WTC11 (cell line): Measurements from ENCODE around the gene UBTD1. TPM values are rescaled to one million over a fixed set of nuclear protein-coding genes. Genes with fewer than 3 reads are reported as not detected.
A peak's percentile ranks its signal among the peaks of the same experiment; 100 is the strongest.

Experiments
- ATAC-seq: fragments of 200-7000 bp; cut with Tn5 transposase; 2 replicates; pipeline ENCODE4 v1.10.0; 2021; ENCODE audit warnings: mild to moderate bottlenecking, moderate library complexity
- CTCF ChIA-PET: fragments of 300-600 bp; sonication (Branson Sonifier 250); formaldehyde crosslinking; loops from one replicate; lab custom pipeline; 2021; ENCODE audit warnings: antibody characterized with exemption; lab: Charles Lee
- POLR2A ChIA-PET: fragments of 350-600 bp; sonication (Branson Sonifier 250); formaldehyde crosslinking; loops from one replicate; lab custom pipeline; 2021; ENCODE audit warnings: antibody characterized with exemption; lab: Charles Lee
- DNase-seq: peaks from one replicate; pipeline ENCODE4 v3.0.0; 2021; ENCODE audit warnings: low spot score
- H3K27ac Mint-ChIP-seq: 2 replicates; pipeline ENCODE4 v1.8.0; 2021; ENCODE audit warnings: mixed read lengths
- H3K27me3 Mint-ChIP-seq: 2 replicates; pipeline ENCODE4 v1.8.0; 2021; ENCODE audit warnings: low read depth, mild to moderate bottlenecking, moderate library complexity, mixed read lengths
- H3K36me3 Mint-ChIP-seq: 2 replicates; pipeline ENCODE4 v1.8.0; 2021; ENCODE audit warnings: mixed read lengths
- H3K4me1 Mint-ChIP-seq: 2 replicates; pipeline ENCODE4 v1.8.0; 2022; ENCODE audit warnings: mixed read lengths
- H3K4me3 Mint-ChIP-seq: 2 replicates; pipeline ENCODE4 v1.8.0; 2021; ENCODE audit warnings: mild to moderate bottlenecking, moderate library complexity, mixed read lengths
- H3K9me3 Mint-ChIP-seq: 2 replicates; pipeline ENCODE4 v1.8.0; 2021; ENCODE audit warnings: mixed read lengths
- ATF1 ChIP-seq: sonication (generic); formaldehyde crosslinking; IDR thresholded peaks from 2 replicates; pipeline ENCODE4 v1.8.1; 2023; ENCODE audit warnings: mild to moderate bottlenecking, moderate library complexity, missing genetic modification reagents
- ELF4 ChIP-seq: sonication (generic); formaldehyde crosslinking; IDR thresholded peaks from 2 replicates; pipeline ENCODE4 v1.8.1; 2022; ENCODE audit warnings: low read depth, mild to moderate bottlenecking, moderate library complexity, missing genetic modification reagents
- ESRRA ChIP-seq: sonication (generic); formaldehyde crosslinking; IDR thresholded peaks from 2 replicates; pipeline ENCODE4 v1.8.1; 2022; ENCODE audit warnings: mild to moderate bottlenecking, missing genetic modification reagents, borderline replicate concordance
- FOXJ3 ChIP-seq: sonication (generic); formaldehyde crosslinking; IDR thresholded peaks from 2 replicates; pipeline ENCODE4 v1.9.0; 2021; ENCODE audit warnings: missing genetic modification reagents, mild to moderate bottlenecking, borderline replicate concordance
- GTF2I ChIP-seq: fragments of 250-450 bp; sonication (Bioruptor Pico); conservative IDR thresholded peaks from 2 replicates; pipeline ENCODE4 v1.4.0; 2021; ENCODE audit warnings: mild to moderate bottlenecking
- HMGA2 ChIP-seq: fragments of 250-450 bp; sonication (Bioruptor Pico); IDR thresholded peaks from 2 replicates; pipeline ENCODE4 v1.4.0; 2021; ENCODE audit warnings: mild to moderate bottlenecking, moderate library complexity
- JAZF1 ChIP-seq: fragments of 250-450 bp; sonication (Bioruptor Pico); IDR thresholded peaks from 2 replicates; pipeline ENCODE4 v1.9.0; 2021; ENCODE audit warnings: moderate library complexity, mild to moderate bottlenecking, inconsistent platforms
- KAT7 ChIP-seq: sonication (generic); formaldehyde crosslinking; IDR thresholded peaks from 2 replicates; pipeline ENCODE4 v1.8.1; 2023; ENCODE audit warnings: missing genetic modification reagents, mild to moderate bottlenecking, borderline replicate concordance
- NR1H2 ChIP-seq: sonication (generic); formaldehyde crosslinking; IDR thresholded peaks from 2 replicates; pipeline ENCODE4 v1.9.0; 2021; ENCODE audit warnings: mild to moderate bottlenecking, moderate library complexity, missing genetic modification reagents
- NR3C1 ChIP-seq: sonication (generic); formaldehyde crosslinking; conservative IDR thresholded peaks from 2 replicates; pipeline ENCODE4 v1.8.1; 2023; ENCODE audit warnings: low read depth, mild to moderate bottlenecking, missing genetic modification reagents
- RELA ChIP-seq: sonication (generic); formaldehyde crosslinking; IDR thresholded peaks from 2 replicates; pipeline ENCODE4 v1.8.1; 2022; ENCODE audit warnings: missing genetic modification reagents, mild to moderate bottlenecking, borderline replicate concordance
- SOX15 ChIP-seq: fragments of 250-450 bp; sonication (Bioruptor Pico); IDR thresholded peaks from 2 replicates; pipeline ENCODE4 v1.9.0; 2021; ENCODE audit warnings: mild to moderate bottlenecking
- TCF7 ChIP-seq: sonication (generic); formaldehyde crosslinking; IDR thresholded peaks from 2 replicates; pipeline ENCODE4 v1.8.0; 2022; ENCODE audit warnings: mild to moderate bottlenecking, low read depth, missing genetic modification reagents, moderate library complexity
- TEAD4 ChIP-seq: sonication (generic); formaldehyde crosslinking; IDR thresholded peaks from 2 replicates; pipeline ENCODE4 v1.8.0; 2022; ENCODE audit warnings: mild to moderate bottlenecking, missing genetic modification reagents
- ZNF138 ChIP-seq: sonication (generic); formaldehyde crosslinking; conservative IDR thresholded peaks from 2 replicates; pipeline ENCODE4 v1.8.1; 2022; ENCODE audit warnings: mild to moderate bottlenecking, moderate library complexity, missing genetic modification reagents
- ZNF263 ChIP-seq: sonication (generic); formaldehyde crosslinking; IDR thresholded peaks from 2 replicates; pipeline ENCODE4 v1.8.1; 2022; ENCODE audit warnings: low read depth, mild to moderate bottlenecking, moderate library complexity, missing genetic modification reagents
- ZNF423 ChIP-seq: fragments of 250-450 bp; sonication (Bioruptor Pico); IDR thresholded peaks from 2 replicates; pipeline ENCODE4 v2.1.2; 2022; ENCODE audit warnings: mild to moderate bottlenecking, moderate library complexity
- total RNA-seq: library from RNA; stranded (reverse); gene quantifications from 3 replicates; pipeline ENCODE4 v1.2.3, GENCODE V29; 2021
- TF ChIP-seq, protein P1 (sequence below): sonication (generic); formaldehyde crosslinking; conservative IDR thresholded peaks from 2 replicates; pipeline ENCODE4 v1.8.1; 2022; ENCODE audit warnings: mild to moderate bottlenecking, missing genetic modification reagents
- TF ChIP-seq, protein P2 (sequence below): sonication (generic); formaldehyde crosslinking; IDR thresholded peaks from 2 replicates; pipeline ENCODE4 v1.8.1; 2023; ENCODE audit warnings: mild to moderate bottlenecking, missing genetic modification reagents, moderate library complexity
- TF ChIP-seq, protein P3 (sequence below): sonication (generic); formaldehyde crosslinking; conservative IDR thresholded peaks from 2 replicates; pipeline ENCODE4 v1.8.1; 2023; ENCODE audit warnings: mild to moderate bottlenecking, low read depth, missing genetic modification reagents, moderate library complexity
- TF ChIP-seq, protein P4 (sequence below): fragments of 250-450 bp; sonication (Bioruptor Pico); IDR thresholded peaks from 2 replicates; pipeline ENCODE4 v1.9.0; 2021; ENCODE audit warnings: mild to moderate bottlenecking, borderline replicate concordance
- TF ChIP-seq, protein P5 (sequence below): fragments of 250-450 bp; sonication (Bioruptor Pico); IDR thresholded peaks from 2 replicates; pipeline ENCODE4 v1.9.0; 2021; ENCODE audit warnings: moderate library complexity, mild to moderate bottlenecking, inconsistent platforms, borderline replicate concordance
- TF ChIP-seq, protein P6 (sequence below): sonication (generic); formaldehyde crosslinking; IDR thresholded peaks from 2 replicates; pipeline ENCODE4 v1.8.1; 2023; ENCODE audit warnings: mild to moderate bottlenecking, missing genetic modification reagents

Gene UBTD1
- total RNA-seq, 1 experiment from 2014 or later: 35.7 TPM

DNA sequence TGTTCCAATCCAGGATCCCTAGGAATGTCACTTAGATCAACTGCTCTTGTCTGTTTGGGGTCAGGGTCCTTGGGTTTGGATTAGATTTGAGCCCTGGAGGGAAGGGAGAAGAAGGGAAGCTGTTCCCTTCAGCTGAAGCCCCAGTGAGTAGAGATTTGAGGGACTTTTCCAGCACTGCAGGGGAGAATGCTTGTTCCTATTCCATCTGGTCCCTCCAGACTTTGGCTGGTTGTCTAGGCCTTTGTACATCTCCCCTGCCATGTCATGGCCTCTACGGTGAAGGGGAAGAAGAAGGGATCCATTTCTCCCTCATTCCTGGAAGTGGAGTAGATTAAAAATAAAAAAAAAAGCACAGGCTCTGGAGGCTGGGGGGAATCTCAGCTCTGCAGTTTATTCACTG, 101.9 kb downstream of the UBTD1 start:
- Mint-ChIP-seq H3K36me3 (no peaks in the 10 kb centered on the region), H3K27ac (no peak overlapping the region), H3K27me3 (no peaks in the 10 kb centered on the region), H3K4me3 (no peak overlapping the region)
- CTCF ChIA-PET: interaction anchor here (1.1 kb wide), 1 partner anchor 29 kb away, joined by 3 read pairs; no protein-coding TSS in a partner anchor
- TF ChIP-seq GTF2I (no peak), ZNF423 (CRISPR knock-in tag) (no peak), TEAD4 (CRISPR knock-in tag) (no peak), FOXJ3 (no peak), JAZF1 (no peak), ELF4 (CRISPR knock-in tag) (no peak), HMGA2 (CRISPR knock-in tag) (no peak), ZNF138 (CRISPR knock-in tag) (no peak), SOX15 (CRISPR knock-in tag) (no peak), ESRRA (CRISPR knock-in tag) (no peak), NR1H2 (CRISPR knock-in tag) (no peak)
- TF ChIP-seq, protein P1, sequence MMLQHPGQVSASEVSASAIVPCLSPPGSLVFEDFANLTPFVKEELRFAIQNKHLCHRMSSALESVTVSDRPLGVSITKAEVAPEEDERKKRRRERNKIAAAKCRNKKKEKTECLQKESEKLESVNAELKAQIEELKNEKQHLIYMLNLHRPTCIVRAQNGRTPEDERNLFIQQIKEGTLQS: no peak
- TF ChIP-seq, protein P2, sequence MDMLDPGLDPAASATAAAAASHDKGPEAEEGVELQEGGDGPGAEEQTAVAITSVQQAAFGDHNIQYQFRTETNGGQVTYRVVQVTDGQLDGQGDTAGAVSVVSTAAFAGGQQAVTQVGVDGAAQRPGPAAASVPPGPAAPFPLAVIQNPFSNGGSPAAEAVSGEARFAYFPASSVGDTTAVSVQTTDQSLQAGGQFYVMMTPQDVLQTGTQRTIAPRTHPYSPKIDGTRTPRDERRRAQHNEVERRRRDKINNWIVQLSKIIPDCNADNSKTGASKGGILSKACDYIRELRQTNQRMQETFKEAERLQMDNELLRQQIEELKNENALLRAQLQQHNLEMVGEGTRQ (CRISPR knock-in tag): no peak
- TF ChIP-seq, protein P3, sequence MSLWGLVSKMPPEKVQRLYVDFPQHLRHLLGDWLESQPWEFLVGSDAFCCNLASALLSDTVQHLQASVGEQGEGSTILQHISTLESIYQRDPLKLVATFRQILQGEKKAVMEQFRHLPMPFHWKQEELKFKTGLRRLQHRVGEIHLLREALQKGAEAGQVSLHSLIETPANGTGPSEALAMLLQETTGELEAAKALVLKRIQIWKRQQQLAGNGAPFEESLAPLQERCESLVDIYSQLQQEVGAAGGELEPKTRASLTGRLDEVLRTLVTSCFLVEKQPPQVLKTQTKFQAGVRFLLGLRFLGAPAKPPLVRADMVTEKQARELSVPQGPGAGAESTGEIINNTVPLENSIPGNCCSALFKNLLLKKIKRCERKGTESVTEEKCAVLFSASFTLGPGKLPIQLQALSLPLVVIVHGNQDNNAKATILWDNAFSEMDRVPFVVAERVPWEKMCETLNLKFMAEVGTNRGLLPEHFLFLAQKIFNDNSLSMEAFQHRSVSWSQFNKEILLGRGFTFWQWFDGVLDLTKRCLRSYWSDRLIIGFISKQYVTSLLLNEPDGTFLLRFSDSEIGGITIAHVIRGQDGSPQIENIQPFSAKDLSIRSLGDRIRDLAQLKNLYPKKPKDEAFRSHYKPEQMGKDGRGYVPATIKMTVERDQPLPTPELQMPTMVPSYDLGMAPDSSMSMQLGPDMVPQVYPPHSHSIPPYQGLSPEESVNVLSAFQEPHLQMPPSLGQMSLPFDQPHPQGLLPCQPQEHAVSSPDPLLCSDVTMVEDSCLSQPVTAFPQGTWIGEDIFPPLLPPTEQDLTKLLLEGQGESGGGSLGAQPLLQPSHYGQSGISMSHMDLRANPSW (CRISPR knock-in tag): no peak
- TF ChIP-seq, protein P4, sequence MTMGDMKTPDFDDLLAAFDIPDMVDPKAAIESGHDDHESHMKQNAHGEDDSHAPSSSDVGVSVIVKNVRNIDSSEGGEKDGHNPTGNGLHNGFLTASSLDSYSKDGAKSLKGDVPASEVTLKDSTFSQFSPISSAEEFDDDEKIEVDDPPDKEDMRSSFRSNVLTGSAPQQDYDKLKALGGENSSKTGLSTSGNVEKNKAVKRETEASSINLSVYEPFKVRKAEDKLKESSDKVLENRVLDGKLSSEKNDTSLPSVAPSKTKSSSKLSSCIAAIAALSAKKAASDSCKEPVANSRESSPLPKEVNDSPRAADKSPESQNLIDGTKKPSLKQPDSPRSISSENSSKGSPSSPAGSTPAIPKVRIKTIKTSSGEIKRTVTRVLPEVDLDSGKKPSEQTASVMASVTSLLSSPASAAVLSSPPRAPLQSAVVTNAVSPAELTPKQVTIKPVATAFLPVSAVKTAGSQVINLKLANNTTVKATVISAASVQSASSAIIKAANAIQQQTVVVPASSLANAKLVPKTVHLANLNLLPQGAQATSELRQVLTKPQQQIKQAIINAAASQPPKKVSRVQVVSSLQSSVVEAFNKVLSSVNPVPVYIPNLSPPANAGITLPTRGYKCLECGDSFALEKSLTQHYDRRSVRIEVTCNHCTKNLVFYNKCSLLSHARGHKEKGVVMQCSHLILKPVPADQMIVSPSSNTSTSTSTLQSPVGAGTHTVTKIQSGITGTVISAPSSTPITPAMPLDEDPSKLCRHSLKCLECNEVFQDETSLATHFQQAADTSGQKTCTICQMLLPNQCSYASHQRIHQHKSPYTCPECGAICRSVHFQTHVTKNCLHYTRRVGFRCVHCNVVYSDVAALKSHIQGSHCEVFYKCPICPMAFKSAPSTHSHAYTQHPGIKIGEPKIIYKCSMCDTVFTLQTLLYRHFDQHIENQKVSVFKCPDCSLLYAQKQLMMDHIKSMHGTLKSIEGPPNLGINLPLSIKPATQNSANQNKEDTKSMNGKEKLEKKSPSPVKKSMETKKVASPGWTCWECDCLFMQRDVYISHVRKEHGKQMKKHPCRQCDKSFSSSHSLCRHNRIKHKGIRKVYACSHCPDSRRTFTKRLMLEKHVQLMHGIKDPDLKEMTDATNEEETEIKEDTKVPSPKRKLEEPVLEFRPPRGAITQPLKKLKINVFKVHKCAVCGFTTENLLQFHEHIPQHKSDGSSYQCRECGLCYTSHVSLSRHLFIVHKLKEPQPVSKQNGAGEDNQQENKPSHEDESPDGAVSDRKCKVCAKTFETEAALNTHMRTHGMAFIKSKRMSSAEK (CRISPR knock-in tag): no peak
- TF ChIP-seq, all 79 proteins: peak for 0
- POLR2A ChIA-PET: no interaction called here
- ATAC-seq (no peak), DNase-seq (no peak)
- peaks cover 4% of the 10 kb centered on the region for H3K4me1 Mint-ChIP-seq
- H3K9me3 Mint-ChIP-seq: no peaks in the 10 kb centered on the region

DNA sequence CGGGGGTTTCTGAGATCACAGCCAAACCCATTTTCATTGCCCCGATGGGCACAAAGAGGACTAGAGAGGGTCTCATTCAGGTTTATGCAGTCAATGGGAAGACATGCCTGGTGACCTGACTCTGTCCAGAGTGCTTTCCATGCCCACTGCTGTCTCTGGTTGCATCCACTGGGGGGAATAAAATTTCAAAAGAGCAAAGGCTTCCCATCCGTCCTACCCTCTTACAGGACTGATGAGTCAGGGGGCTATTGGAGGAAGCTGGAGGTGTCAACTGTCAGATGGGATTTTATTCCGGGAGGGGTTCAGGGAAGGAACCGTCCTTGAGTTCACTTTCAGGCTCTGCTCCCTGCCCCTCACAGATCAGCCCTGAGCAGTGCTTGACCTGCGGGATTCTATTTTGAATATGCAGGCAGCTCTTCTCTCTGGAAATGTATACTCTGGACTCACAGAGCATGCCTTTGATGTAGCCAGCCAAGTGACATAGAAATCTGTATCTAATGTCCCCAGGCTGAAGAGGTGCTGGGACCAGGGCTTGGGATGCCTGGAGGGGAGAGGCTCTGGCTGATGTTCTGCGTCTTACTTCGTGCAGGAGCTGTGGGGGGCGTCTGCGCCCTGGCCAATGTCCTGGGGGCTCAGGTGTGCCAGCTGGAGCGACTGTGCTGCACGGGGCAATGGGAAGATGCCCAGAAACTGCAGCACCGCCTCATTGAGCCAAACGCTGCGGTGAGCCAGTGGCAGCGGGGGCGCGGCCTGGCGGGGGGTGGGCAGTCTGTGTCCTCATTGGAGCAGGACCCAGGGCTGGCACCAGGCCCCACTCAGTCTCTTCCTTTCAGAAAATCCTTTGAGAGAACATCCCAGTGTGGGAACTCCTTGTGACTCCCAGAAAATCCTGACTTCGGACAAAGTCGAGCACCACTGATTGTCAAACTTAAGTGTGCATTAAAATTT, 102.8 kb downstream of the UBTD1 start:
- Mint-ChIP-seq H3K36me3 (no peaks in the 10 kb centered on the region), H3K4me3 (no peak overlapping the region), H3K27ac (0 out of 2 replicates have a peak overlapping the region, but pooled peaks have one; percentile 15), H3K9me3 (no peaks in the 10 kb centered on the region), H3K27me3 (no peaks in the 10 kb centered on the region), H3K4me1 (peaks cover 4% of the 10 kb centered on the region)
- TF ChIP-seq, protein P5, sequence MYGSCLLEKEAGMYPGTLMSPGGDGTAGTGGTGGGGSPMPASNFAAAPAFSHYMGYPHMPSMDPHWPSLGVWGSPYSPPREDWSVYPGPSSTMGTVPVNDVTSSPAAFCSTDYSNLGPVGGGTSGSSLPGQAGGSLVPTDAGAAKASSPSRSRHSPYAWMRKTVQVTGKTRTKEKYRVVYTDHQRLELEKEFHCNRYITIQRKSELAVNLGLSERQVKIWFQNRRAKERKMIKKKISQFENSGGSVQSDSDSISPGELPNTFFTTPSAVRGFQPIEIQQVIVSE (CRISPR knock-in tag): no peak
- TF ChIP-seq NR3C1 (CRISPR knock-in tag) (no peak), TEAD4 (CRISPR knock-in tag) (no peak), ESRRA (CRISPR knock-in tag) (no peak), ATF1 (CRISPR knock-in tag) (no peak), KAT7 (CRISPR knock-in tag) (no peak), HMGA2 (CRISPR knock-in tag) (no peak), RELA (CRISPR knock-in tag) (no peak), TCF7 (CRISPR knock-in tag) (no peak), ZNF263 (CRISPR knock-in tag) (no peak)
- TF ChIP-seq, protein P6, sequence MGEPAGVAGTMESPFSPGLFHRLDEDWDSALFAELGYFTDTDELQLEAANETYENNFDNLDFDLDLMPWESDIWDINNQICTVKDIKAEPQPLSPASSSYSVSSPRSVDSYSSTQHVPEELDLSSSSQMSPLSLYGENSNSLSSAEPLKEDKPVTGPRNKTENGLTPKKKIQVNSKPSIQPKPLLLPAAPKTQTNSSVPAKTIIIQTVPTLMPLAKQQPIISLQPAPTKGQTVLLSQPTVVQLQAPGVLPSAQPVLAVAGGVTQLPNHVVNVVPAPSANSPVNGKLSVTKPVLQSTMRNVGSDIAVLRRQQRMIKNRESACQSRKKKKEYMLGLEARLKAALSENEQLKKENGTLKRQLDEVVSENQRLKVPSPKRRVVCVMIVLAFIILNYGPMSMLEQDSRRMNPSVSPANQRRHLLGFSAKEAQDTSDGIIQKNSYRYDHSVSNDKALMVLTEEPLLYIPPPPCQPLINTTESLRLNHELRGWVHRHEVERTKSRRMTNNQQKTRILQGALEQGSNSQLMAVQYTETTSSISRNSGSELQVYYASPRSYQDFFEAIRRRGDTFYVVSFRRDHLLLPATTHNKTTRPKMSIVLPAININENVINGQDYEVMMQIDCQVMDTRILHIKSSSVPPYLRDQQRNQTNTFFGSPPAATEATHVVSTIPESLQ (CRISPR knock-in tag): no peak
- no peak for DNase-seq
- ATAC-seq: peak; percentile 36; the same call in 1 of the 2 replicates
- ChIA-PET POLR2A (interaction anchor here (0.6 kb wide), 1 partner anchor 19 kb away, joined by 3 read pairs; no protein-coding TSS in a partner anchor), CTCF (interaction anchor here (1.1 kb wide), 1 partner anchor 29 kb away, joined by 3 read pairs; the partner anchor contains the start of gene ANKRD2)
